SJCRH30 (cell line): ENCODE data around the gene MAP7. TPM values are rescaled to one million over a fixed set of nuclear protein-coding genes. Genes with fewer than 3 reads are reported as not detected.

Experiments used
- DNase-seq, 2 experiments: peaks; one replicate each; pipeline ENCODE4 v3.0.0-alpha.2; 2015 to 2020
- H3K27ac ChIP-seq: fragments of 250-450 bp; sonication (Bioruptor Pico); 2 replicates; pipeline ENCODE4 v1.5.1; 2020; ENCODE audit warnings: mild to moderate bottlenecking, moderate library complexity
- H3K27me3 ChIP-seq: fragments of 250-450 bp; sonication (Bioruptor Pico); 2 replicates; pipeline ENCODE4 v1.5.1; 2020; ENCODE audit warnings: mild to moderate bottlenecking, moderate library complexity
- H3K36me3 ChIP-seq: fragments of 250-450 bp; sonication (Bioruptor Pico); 2 replicates; pipeline ENCODE4 v1.5.1; 2020; ENCODE audit warnings: mild to moderate bottlenecking, moderate library complexity
- H3K4me1 ChIP-seq: fragments of 250-450 bp; sonication (Bioruptor Pico); 2 replicates; pipeline ENCODE4 v1.5.1; 2020; ENCODE audit warnings: mild to moderate bottlenecking, moderate library complexity
- H3K4me3 ChIP-seq: fragments of 250-450 bp; sonication (Bioruptor Pico); 2 replicates; pipeline ENCODE4 v1.5.1; 2020; ENCODE audit warnings: mild to moderate bottlenecking, moderate library complexity
- H3K9me3 ChIP-seq: fragments of 250-450 bp; sonication (Bioruptor Pico); replicated peaks from 2 replicates; pipeline ENCODE4 v1.5.1; 2020; ENCODE audit warnings: mild to moderate bottlenecking, moderate library complexity
- total RNA-seq: library from RNA; depleted of rRNA; stranded (reverse); fragments of >200 nt; shearing (Covaris generic); gene quantifications from 2 replicates; pipeline ENCODE4 v1.2.3, GENCODE V29; 2014

Gene MAP7
- total RNA-seq, 1 experiment from 2014 or later, result 0.06 TPM

DNA sequence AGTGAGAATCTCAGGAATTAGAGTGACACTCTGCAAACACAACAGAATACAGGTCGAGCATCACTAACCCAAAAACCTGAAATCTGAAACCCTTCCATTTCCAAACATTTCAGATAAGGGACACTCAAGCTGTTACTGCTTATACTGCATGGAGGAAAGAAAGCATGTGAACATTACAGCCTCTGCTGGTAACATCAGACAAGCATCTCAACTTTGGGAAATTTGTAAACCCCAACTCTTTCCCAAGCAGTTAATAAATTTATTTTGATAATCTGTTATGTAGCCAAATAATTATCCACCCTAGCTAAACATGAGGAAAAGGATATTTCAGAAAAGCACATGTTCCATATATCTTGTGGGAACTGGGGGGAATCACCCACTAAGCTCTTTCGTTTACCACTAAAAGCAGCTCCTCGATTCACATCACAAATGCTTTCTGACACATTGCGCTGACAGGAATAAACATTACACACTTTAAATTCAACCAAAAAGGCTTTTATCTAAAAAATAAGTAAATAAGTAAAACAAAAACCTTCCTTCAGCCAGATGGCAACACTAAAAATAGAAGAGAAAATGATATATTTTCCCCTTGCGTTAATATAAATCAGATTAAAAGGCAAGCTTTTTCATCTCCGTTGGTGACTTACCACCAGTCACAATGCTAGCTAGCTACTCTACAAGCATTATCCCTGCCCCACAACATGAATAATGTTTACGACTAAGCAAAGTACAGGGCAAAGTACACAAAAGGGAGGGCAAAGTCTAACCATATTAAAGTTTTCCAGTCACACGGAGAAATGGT is 120.8 kb downstream of the MAP7 start:
- no peaks in the 10 kb centered on the region for H3K27me3 ChIP-seq
- H3K4me1 ChIP-seq, result no peaks in the 10 kb centered on the region
- no peaks in the 10 kb centered on the region for H3K36me3 ChIP-seq
- no peak for DNase-seq
- H3K4me3 ChIP-seq, result no peak overlapping the region
- no peak overlapping the region for H3K27ac ChIP-seq
- H3K9me3 ChIP-seq, result no peaks in the 10 kb centered on the region

DNA sequence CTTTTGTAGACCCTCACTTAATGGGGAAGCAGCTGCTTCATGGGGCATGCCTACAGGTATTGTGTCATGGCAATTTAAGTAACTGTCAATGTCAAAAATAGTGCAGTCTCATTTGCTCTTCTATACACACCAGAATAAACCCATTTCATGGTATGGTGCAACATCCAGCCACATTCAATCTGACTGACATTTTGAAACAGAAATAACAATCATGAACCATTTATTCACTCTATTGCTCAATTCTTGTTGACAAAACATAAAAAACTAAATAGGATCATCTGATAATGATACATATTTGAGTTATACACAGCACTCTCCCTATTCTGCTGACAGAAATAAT is 122.9 kb downstream of the MAP7 start:
- DNase-seq, result no peak
- no peak overlapping the region for H3K4me3 ChIP-seq
- no peak overlapping the region for H3K27ac ChIP-seq
- no peaks in the 10 kb centered on the region for H3K36me3 ChIP-seq
- H3K9me3 ChIP-seq, result no peaks in the 10 kb centered on the region
- H3K27me3 ChIP-seq, result no peaks in the 10 kb centered on the region
- no peaks in the 10 kb centered on the region for H3K4me1 ChIP-seq

DNA sequence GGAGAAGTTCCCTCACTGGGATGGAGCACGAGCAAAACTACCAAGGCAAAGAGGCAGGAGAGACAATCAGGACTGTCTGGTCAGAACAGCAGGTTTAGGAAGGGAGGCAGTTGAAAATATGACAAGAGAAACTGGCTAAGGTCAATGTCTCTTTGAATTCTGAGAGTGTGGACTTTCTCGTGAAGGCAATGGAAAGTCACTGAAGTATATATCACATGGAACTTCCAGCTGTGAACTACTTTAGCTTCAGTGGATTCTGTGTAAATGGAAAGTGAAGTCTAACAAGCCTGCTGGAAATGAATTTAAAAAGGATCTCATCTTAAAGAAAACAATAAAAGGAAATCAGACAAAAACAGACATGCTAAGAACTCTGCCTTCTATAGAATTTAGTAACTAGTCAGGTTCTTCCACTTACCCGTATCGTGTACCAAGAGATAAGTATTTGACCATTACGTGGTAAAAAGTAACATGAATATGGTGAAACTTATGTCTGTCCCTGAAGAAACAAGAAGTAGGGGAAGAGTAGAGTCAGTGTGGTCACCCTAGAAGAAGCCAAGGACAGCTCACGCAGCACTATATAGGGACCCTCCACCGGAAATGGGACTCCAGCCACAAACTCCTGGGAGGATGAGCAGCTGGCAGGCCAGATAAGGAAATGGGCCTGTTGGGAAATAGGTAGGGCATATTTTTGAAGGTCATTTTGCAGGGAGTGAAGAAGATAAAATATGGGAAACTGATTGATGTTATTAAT is 123.4 kb downstream of the MAP7 start:
- no peak overlapping the region for H3K27ac ChIP-seq
- H3K4me1 ChIP-seq, result no peaks in the 10 kb centered on the region

DNA sequence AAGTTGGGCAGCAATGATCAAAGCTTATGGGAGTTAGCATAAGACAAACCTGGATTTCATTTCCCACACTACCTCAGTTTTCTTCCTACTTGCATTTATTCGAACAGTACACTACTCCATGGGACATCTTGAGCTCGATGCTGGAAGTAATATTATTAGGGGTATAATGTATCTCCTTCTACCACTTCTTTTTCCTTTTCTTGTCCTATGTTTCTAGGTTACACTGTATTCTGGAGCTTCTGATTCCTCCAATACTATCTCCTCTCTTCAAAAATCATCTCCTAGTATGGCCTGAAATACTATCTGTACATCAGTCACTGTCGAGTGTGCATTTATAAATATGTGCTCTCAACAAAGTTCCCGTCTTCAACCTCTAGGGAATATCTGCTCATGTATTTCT is 124.4 kb downstream of the MAP7 start:
- no peak for DNase-seq
- H3K4me1 ChIP-seq, result no peaks in the 10 kb centered on the region
- no peaks in the 10 kb centered on the region for H3K36me3 ChIP-seq
- H3K27ac ChIP-seq, result no peak overlapping the region
- H3K27me3 ChIP-seq, result 0 out of 2 replicates have a peak, but pooled peaks cover 3% of the 10 kb centered on the region
- H3K9me3 ChIP-seq, result no peaks in the 10 kb centered on the region
- no peak overlapping the region for H3K4me3 ChIP-seq

More for the DNA sequence above, 123.4 kb downstream of the MAP7 start:
- Histone ChIP-seq H3K27me3 (0 out of 2 replicates have a peak, but pooled peaks cover 2% of the 10 kb centered on the region), H3K4me3 (no peak overlapping the region), H3K36me3 (no peaks in the 10 kb centered on the region), H3K9me3 (no peaks in the 10 kb centered on the region)
- no peak for DNase-seq

DNA sequence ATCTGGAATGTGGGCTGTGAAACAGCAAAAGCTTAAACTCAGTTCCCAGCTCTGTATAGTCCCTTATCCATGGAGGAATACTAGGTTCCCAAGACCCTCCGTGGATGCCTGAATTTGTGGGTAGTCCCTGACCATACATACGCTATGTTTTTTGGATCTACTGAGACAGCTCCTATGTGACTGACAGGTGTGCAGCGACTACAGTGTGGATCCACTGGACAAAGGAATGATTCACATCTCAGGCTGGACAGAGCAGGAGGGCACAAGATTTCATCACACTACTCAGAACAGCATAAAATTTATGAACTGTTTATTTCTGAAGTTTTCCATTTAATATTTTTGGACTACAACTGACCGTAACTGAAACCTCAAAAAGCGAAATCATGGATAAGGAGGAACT is 125.3 kb downstream of the MAP7 start:
- H3K9me3 ChIP-seq, result no peaks in the 10 kb centered on the region
- no peak overlapping the region for H3K27ac ChIP-seq
- H3K4me1 ChIP-seq, result no peaks in the 10 kb centered on the region
- H3K4me3 ChIP-seq, result no peak overlapping the region
- no peak for DNase-seq
- 0 out of 2 replicates have a peak, but pooled peaks cover 3% of the 10 kb centered on the region for H3K27me3 ChIP-seq
- H3K36me3 ChIP-seq, result no peaks in the 10 kb centered on the region

DNA sequence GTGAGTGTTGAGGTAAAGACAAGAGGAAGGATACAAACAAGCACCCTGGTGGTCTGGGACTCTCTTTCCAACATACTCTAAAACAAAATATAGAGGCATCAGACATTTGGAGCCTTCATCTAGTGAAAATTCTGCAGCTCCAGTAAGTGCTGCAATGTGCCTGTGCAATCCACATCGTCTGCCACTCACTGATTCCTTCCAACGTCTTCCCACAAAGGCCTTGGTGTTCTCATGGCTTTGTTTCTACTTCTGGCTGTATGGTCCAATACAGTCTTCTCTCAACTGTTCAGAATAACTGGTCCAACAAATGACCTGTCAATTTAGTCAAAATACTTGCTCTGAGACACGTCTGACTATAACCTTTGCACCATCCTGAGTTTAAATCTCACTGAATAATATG is 125.8 kb downstream of the MAP7 start:
- Histone ChIP-seq H3K27me3 (0 out of 2 replicates have a peak, but pooled peaks cover 3% of the 10 kb centered on the region), H3K4me1 (no peaks in the 10 kb centered on the region), H3K9me3 (no peaks in the 10 kb centered on the region), H3K27ac (no peak overlapping the region), H3K4me3 (no peak overlapping the region), H3K36me3 (no peaks in the 10 kb centered on the region)
- DNase-seq, result no peak

DNA sequence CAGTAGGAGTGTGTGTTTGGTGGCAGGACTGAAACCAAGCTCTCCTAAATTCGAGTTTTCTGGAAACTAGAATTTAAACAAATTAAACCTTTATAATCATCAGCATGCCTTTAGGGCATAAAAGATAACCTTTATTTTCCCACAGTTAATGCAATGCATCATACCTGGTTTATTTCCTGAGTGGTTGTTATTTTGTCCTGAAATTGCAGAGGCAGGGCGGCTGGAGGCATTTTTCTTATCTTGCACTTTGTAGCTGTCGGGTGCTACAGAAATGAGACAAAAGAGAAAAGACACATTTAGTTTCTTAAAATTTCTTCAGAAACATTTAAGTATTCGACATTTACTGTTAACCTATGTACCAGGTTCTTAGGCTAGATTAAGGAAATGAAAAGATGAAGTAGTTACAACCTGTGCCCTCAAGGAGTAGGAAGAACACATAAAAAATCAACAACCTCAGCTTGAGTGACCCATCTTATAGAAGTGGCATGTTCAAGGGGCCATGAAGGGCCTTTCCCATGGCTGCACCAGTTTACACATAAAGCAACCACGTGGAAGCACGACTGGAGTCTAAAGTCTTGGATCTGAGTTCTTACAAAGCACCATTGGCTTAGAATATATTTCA is 128.6 kb downstream of the MAP7 start:
- Histone ChIP-seq H3K9me3 (no peaks in the 10 kb centered on the region), H3K36me3 (no peaks in the 10 kb centered on the region), H3K27ac (no peak overlapping the region), H3K27me3 (0 out of 2 replicates have a peak, but pooled peaks cover 3% of the 10 kb centered on the region), H3K4me3 (no peak overlapping the region), H3K4me1 (no peaks in the 10 kb centered on the region)
- no peak for DNase-seq

DNA sequence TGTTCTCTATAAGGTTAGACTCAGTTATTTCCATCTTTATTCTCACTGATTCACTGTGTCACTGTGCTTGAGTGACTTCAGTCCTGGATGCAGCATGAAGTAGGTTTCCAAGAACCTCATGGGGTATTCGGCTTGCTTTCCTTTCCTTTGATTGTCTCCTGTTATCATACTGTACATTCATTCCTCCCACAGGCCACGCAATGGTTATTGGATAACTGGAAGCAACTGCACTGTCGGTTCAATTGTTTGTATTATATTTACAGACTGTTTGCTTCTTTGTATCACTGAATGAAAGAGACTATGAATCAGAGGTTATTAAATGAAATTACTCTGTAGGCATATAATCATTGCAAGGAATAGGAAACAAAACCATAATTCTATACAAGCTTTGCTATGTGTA is 129.4 kb downstream of the MAP7 start:
- no peak for DNase-seq
- no peak overlapping the region for H3K4me3 ChIP-seq
- no peaks in the 10 kb centered on the region for H3K36me3 ChIP-seq
- no peak overlapping the region for H3K27ac ChIP-seq
- no peaks in the 10 kb centered on the region for H3K4me1 ChIP-seq
- H3K9me3 ChIP-seq, result no peaks in the 10 kb centered on the region
- 0 out of 2 replicates have a peak, but pooled peaks cover 3% of the 10 kb centered on the region for H3K27me3 ChIP-seq

DNA sequence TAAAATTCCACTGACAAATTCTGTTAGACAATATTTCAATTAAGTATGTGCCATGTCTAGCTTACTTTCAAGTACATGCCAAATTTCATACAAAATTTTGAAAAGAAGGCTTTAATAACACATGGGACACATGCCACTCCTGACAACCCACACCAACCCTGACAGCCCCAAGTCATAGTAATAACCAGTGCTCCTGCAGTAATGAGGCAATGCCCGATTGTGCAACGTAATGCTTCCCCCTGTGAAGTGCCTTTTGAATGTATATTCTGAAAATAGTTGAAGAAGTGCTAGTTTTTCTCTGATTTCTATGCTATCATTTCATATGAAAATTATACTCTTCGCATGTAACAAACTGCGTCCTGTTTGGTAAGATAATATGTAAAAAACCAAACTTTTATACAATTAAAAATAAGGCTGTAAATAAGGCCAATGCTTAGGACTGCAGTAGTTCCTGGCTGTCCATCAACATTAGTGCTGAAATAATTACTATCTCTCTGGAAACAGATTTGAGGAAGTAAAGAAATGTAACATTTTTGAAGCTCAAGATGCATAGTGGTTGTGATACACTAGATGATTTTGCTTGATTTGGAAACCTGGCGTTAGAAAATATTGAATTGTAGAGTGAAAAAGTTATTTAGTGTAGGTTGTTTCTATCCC is 134.7 kb downstream of the MAP7 start:
- Histone ChIP-seq H3K36me3 (no peaks in the 10 kb centered on the region), H3K27ac (no peak overlapping the region), H3K4me1 (peaks cover 3% of the 10 kb centered on the region; the same call in 1 of the 2 replicates), H3K9me3 (no peaks in the 10 kb centered on the region), H3K4me3 (no peak overlapping the region), H3K27me3 (no peaks in the 10 kb centered on the region)
- DNase-seq, result no peak

DNA sequence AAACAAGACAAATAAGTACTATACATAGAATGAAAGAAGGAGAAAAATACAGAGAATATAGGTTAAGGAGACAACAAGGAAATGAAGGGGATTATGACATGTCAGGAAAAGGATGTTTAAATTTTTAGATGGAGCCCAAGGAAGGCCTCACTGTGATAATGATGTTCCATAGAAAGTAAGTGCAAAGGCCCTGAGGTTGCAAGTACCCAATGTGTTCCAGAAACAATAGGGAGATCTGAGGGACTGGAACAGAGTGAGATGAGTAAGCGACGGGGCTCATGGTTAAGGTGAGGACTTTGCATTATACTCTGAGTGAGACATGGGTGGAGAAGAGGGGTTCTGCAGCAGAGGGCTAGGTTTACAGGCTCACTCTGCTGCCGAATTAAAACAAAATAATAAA is 137.8 kb downstream of the MAP7 start:
- Histone ChIP-seq H3K27ac (no peak overlapping the region), H3K36me3 (no peaks in the 10 kb centered on the region), H3K4me3 (no peak overlapping the region), H3K27me3 (no peaks in the 10 kb centered on the region), H3K4me1 (peaks cover 7% of the 10 kb centered on the region; the same call in 1 of the 2 replicates), H3K9me3 (no peaks in the 10 kb centered on the region)
- no peak for DNase-seq

DNA sequence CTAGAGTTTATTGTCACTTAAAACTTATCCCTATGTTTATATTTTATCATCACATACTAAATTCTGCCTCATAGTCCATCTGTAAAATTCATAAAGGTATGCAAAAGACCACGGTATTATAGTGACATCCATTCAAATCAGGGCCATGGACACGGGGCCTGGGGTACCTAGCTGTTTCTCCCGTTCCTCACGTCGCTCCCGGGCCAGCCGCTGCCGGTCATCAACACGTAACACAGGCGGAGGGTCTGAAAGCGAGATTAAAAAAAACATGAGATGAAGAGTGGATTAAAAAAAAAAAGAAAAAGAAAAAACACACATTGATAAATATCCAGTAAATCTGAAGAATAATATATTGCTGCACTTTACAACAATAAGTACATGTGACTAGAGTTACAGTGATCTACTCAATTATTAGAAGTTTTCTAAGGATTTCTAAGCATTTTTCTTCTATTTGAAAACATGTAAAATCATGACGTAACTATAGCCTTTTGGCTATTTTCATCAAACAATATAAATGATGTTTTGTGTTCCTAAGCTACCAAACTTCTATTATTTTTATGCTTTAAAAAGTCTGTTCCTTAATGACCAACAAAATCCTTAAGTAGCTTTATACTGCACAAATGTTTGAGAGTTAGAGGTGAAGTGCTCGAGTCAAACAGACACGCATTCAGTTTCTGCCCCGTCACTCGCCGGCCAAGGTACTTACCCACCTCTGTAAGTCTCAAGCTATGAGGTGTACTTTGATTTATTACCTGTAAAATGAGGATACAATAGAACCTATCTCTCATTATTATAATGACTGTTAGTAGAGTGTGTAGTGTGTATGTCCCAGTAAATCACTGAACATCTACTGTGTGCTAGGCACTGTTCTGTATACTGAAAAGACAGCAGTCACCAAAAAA is 138.5 kb downstream of the MAP7 start:
- Histone ChIP-seq H3K27ac (no peak overlapping the region), H3K36me3 (no peaks in the 10 kb centered on the region)

DNA sequence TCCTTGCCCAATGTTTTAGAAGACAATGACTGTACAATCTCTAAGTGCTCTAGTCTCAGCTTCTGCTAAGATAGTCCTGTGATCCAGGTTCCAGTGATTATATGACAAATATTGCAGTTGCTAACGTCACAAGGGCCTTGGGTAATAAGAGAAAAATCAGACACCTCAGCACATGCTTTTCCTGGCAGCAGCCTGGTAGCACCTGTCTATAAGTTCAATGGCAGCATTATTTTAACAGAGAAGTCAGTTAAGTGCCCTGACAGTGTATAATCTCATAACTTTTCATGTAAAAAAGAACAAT is 139.2 kb downstream of the MAP7 start:
- no peaks in the 10 kb centered on the region for H3K27me3 ChIP-seq
- H3K4me1 ChIP-seq, result peaks cover 7% of the 10 kb centered on the region; the same call in 1 of the 2 replicates
- no peak overlapping the region for H3K27ac ChIP-seq
- no peaks in the 10 kb centered on the region for H3K9me3 ChIP-seq
- no peaks in the 10 kb centered on the region for H3K36me3 ChIP-seq
- DNase-seq, result peak in 1 of 2 experiments; percentile 37
- no peak overlapping the region for H3K4me3 ChIP-seq

More for the DNA sequence above, 138.5 kb downstream of the MAP7 start:
- Histone ChIP-seq H3K27me3 (no peaks in the 10 kb centered on the region), H3K9me3 (no peaks in the 10 kb centered on the region), H3K4me3 (no peak overlapping the region), H3K4me1 (peaks cover 7% of the 10 kb centered on the region; the same call in 1 of the 2 replicates)
- no peak for DNase-seq

DNA sequence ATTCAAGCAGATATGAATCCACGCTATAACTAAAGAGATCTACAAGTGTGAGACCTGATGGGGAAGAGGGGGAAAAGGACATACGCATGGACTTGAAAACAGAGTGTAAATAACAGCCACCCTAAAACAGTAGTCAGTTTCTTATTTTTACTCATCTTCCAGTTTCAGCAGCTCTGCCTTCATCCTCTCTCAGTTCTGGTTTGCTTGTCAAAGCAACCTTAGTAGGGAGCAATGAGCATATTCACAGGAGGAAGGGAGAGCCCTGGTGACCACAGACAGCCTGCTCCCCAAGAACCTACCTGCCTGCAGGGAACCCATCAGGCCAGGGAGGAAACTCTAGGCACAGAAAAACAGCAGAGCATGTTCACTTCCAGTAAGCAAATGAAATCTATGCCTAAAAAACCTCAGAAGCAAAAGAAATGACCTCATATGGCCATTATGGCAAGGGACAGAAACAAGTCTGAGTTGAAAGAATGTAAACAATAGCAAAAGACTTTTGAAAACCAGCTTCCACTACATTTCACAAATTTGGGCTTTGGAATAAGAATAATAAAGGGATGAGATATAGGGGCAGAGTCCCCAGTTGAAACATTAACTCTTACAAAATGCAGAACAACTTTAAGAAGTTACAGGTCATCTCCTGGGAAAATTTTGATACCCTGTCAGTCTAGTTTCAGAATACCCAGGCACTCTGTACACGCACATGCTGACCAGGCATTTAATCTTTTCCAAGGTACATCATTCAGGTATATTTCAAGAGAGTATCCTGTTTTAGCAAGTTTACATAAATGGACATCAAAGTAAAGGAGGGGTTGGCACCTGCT is 139.8 kb downstream of the MAP7 start:
- Histone ChIP-seq H3K4me1 (peaks cover 7% of the 10 kb centered on the region; the same call in 1 of the 2 replicates), H3K27ac (no peak overlapping the region), H3K27me3 (no peaks in the 10 kb centered on the region), H3K36me3 (no peaks in the 10 kb centered on the region), H3K4me3 (no peak overlapping the region), H3K9me3 (no peaks in the 10 kb centered on the region)
- no peak for DNase-seq
